ENCODE results near the gene EPHB2. TPM values are rescaled to one million over a fixed set of nuclear protein-coding genes. Genes with fewer than 3 reads are reported as not detected.

EPHB2 gene
- total RNA-seq, 6 experiments from 2014 or later, result 0.24 to 1.8 (median 0.62) TPM

DNA sequence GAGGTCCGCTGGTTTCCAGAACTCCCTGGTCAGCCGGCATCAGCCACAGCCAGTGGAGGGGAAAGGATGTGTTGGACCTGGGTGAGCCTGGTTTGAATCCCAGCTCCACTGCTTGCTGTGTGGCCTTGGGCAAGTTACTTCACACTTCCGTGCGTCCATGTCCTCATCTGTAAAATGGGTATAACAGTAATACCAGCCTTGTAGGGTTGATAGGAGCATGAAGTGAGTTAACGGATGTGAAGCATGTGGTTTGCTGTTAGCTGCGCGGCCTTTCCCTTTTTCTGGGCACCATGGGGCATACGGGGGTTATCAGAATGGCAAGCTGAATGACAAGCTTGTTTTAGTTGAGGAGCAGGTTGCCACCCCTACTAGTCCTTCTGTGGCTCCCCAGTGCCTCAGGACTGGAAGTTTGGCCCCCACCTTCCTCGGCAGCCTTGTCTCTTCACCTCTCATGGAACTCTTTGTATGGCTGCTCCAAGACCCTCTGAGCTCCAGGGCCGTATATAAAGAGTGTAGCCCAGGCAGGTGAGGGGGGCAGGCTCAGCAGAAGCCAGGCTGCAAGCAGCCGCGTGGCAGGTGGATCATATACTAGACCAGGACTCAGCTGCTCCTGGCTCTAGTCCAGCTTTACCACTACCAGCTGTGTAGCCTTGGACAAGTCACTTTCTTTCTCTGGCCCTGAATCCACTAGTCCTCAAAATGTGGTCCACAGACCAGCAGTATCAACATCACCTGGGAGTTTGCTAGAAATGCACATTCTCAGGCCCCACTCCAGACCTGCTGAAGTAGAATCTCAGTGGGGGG, 166.7 kb downstream of the EPHB2 start:
- no peak for DNase-seq
- intact Hi-C loops (cut with DNase I), result no loop called here
- ATAC-seq, result no peak
- H3K27ac ChIP-seq, result no peak overlapping the region
- TF ChIP-seq POLR2A (IDR thresholded peaks at IDR 0.05), result no peak
- no peak overlapping the region for H3K4me3 ChIP-seq
- WGBS (ENCODE audit: insufficient coverage, low coverage, low lambda C conversion rate, missing lambda C conversion rate), result no CpG with 5 or more reads among the region's 12 CpGs
- no peaks in the 10 kb centered on the region for H3K27me3 ChIP-seq
- H3K9me3 ChIP-seq, result no peaks in the 10 kb centered on the region
- H3K4me1 ChIP-seq, result no peaks in the 10 kb centered on the region
- H3K36me3 ChIP-seq, result no peaks in the 10 kb centered on the region

DNA sequence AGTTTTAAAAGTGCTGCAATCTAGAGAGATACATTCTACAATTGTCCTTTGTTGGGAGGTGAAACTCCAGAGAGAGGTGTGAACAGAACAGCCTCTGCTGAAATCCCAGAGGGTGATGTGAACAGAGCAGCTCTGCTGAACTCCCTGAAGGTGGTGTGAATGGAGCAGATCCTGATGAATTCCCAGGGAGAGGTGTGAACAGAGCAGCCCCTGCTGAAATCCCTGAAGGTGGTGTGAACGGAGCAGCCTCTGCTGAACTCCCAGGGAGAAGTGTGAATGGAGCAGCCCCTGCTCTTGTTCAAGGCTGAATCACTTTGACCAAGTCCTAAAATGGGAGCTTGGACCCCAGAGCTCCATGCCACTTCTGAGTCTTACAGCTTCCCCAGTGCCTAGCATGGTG, 167.3 kb downstream of the EPHB2 start:
- H3K9me3 ChIP-seq, result no peaks in the 10 kb centered on the region
- intact Hi-C loops (cut with DNase I), result no loop called here
- H3K27me3 ChIP-seq, result no peaks in the 10 kb centered on the region
- WGBS (ENCODE audit: insufficient coverage, low coverage, low lambda C conversion rate, missing lambda C conversion rate), result no CpG with 5 or more reads among the region's 1 CpG
- H3K4me1 ChIP-seq, result no peaks in the 10 kb centered on the region
- no peak for TF ChIP-seq POLR2A (IDR thresholded peaks at IDR 0.05)
- TF ChIP-seq, protein P1, sequence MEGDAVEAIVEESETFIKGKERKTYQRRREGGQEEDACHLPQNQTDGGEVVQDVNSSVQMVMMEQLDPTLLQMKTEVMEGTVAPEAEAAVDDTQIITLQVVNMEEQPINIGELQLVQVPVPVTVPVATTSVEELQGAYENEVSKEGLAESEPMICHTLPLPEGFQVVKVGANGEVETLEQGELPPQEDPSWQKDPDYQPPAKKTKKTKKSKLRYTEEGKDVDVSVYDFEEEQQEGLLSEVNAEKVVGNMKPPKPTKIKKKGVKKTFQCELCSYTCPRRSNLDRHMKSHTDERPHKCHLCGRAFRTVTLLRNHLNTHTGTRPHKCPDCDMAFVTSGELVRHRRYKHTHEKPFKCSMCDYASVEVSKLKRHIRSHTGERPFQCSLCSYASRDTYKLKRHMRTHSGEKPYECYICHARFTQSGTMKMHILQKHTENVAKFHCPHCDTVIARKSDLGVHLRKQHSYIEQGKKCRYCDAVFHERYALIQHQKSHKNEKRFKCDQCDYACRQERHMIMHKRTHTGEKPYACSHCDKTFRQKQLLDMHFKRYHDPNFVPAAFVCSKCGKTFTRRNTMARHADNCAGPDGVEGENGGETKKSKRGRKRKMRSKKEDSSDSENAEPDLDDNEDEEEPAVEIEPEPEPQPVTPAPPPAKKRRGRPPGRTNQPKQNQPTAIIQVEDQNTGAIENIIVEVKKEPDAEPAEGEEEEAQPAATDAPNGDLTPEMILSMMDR (IDR thresholded peaks at IDR 0.05), result no peak
- no peaks in the 10 kb centered on the region for H3K36me3 ChIP-seq
- DNase-seq (no peak), ATAC-seq (no peak)
- no peak overlapping the region for H3K4me3 ChIP-seq
- no peak overlapping the region for H3K27ac ChIP-seq

DNA sequence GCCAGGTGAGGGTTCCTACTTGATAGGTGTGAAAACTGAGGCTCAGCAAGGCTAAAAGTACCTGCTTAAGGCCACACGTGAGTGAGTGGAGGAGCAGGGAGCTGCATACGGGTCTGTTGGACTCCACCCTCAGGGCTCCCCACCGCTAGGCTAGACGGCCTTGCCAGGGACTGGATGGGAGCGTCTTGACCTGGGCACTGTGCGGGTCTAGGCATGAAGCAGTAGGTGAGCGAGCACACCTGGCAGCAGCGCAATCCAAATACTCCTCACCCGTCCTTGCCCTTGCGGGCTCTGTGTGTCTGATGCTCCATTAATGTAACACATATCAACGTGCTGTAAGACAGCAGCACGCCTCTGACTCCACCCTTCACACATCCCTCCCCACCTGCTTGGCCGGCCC, 168.0 kb downstream of the EPHB2 start:
- intact Hi-C loops (cut with DNase I), result no loop called here
- no peak for DNase-seq
- 33% methylated on average over 1 of the region's 13 CpGs for WGBS (ENCODE audit: insufficient coverage, low coverage, low lambda C conversion rate, missing lambda C conversion rate)
- ATAC-seq, result no peak
- TF ChIP-seq, protein P1 (IDR thresholded peaks at IDR 0.05), result no peak
- no peak for TF ChIP-seq POLR2A (IDR thresholded peaks at IDR 0.05)
- Histone ChIP-seq H3K27ac (no peak overlapping the region), H3K27me3 (no peaks in the 10 kb centered on the region), H3K9me3 (no peaks in the 10 kb centered on the region), H3K4me1 (no peaks in the 10 kb centered on the region), H3K4me3 (no peak overlapping the region), H3K36me3 (no peaks in the 10 kb centered on the region)

DNA sequence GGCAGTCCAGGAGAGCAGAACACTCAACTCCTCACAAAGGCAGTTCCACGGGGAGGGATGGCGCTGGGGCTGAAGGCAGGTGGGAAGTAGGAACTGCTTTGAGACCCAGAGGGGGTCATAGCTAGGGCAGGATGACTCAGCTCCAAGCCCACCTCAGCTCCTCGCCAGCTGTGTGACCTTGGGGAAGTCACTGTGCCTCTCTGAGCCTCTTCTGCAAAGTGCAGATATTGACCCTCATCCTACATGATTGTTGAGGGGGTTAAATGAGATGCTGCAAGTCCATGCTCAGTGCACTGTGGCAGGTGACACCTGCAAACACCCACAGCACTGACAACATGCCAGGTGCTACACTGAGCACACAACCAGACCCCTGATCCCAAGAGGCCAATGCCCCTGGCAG, 168.8 kb downstream of the EPHB2 start:
- H3K4me1 ChIP-seq, result no peaks in the 10 kb centered on the region
- intact Hi-C loops (cut with DNase I), result no loop called here
- TF ChIP-seq POLR2A (IDR thresholded peaks at IDR 0.05), result no peak
- TF ChIP-seq, protein P1 (IDR thresholded peaks at IDR 0.05), result no peak
- DNase-seq (no peak), ATAC-seq (no peak)
- H3K27me3 ChIP-seq, result no peaks in the 10 kb centered on the region
- WGBS (ENCODE audit: insufficient coverage, low coverage, low lambda C conversion rate, missing lambda C conversion rate), result 30% methylated on average over 2 of the region's 3 CpGs
- H3K4me3 ChIP-seq, result no peak overlapping the region
- no peaks in the 10 kb centered on the region for H3K36me3 ChIP-seq
- H3K9me3 ChIP-seq, result no peaks in the 10 kb centered on the region
- H3K27ac ChIP-seq, result no peak overlapping the region

DNA sequence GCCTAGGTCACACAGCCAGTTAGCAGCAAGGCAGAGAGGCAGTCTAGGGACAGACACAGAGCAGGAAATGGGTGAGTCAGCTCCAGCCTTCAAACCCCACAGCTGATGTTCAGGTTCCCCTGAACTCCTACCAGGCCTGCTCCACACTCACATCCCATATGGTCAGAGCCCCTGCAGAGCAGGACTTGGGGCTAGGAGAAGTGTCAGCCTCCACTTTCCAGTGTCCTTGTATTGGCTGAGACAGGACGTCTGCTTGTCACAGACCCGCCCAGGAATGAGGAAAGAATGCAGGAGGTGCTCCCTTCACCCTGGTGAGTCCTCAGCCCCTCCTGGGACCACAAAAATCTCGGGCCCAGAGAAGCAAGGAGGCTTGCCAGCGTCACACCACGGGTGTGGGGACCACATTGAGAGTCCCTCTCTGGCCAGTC, 169.5 kb downstream of the EPHB2 start:
- Histone ChIP-seq H3K27ac (no peak overlapping the region), H3K4me3 (no peak overlapping the region), H3K4me1 (no peaks in the 10 kb centered on the region), H3K36me3 (no peaks in the 10 kb centered on the region), H3K27me3 (no peaks in the 10 kb centered on the region), H3K9me3 (no peaks in the 10 kb centered on the region)
- ATAC-seq (no peak), DNase-seq (no peak)
- WGBS (ENCODE audit: insufficient coverage, low coverage, low lambda C conversion rate, missing lambda C conversion rate), result 21% methylated on average over 2 of the region's 5 CpGs
- intact Hi-C loops (cut with DNase I), result loop anchor here in 1 of 2 donors (10.0 kb wide), 1 partner anchor 195 kb away; no protein-coding TSS in a partner anchor
- TF ChIP-seq, protein P1 (IDR thresholded peaks at IDR 0.05), result no peak
- no peak for TF ChIP-seq POLR2A (IDR thresholded peaks at IDR 0.05)
